Transverse colon (tissue), 4 donors: ENCODE data around the gene SLC35A2.
"Not testable (repeated sequence)": the region's sequence is repeated elsewhere in the genome, so short reads cannot be mapped to it uniquely, and the experiment has no call there.

Experiments
- CTCF ChIP-seq, 5 experiments: fragments of 200-600 bp in 3 of 5; fragments of 450-650 bp in 2 of 5; sonication (generic) in 3 of 5; IDR thresholded peaks; 1 replicate in 2 of 5; 2 replicates in 3 of 5; pipeline ENCODE4 v1.5.1; 2016 to 2017; ENCODE audit warnings: antibody characterized with exemption in 5 of 5, inconsistent platforms in 3 of 5, mild to moderate bottlenecking in 2 of 5, moderate library complexity in 1 of 5
- EP300 ChIP-seq: sonication (generic); formaldehyde crosslinking; IDR thresholded peaks from one replicate; pipeline ENCODE4 v1.6.1; 2017; ENCODE audit warnings: antibody characterized with exemption, low read depth
- POLR2A ChIP-seq: fragments of 450-650 bp; IDR thresholded peaks from one replicate; pipeline ENCODE4 v1.6.1; 2016; ENCODE audit warnings: antibody characterized with exemption, mild to moderate bottlenecking, moderate library complexity
- POLR2AphosphoS5 ChIP-seq, 3 donors: sonication (generic); formaldehyde crosslinking; IDR thresholded peaks; one replicate each; pipeline ENCODE4 v1.6.1; 2016; ENCODE audit warnings: antibody characterized with exemption in 3 of 3

DNA sequence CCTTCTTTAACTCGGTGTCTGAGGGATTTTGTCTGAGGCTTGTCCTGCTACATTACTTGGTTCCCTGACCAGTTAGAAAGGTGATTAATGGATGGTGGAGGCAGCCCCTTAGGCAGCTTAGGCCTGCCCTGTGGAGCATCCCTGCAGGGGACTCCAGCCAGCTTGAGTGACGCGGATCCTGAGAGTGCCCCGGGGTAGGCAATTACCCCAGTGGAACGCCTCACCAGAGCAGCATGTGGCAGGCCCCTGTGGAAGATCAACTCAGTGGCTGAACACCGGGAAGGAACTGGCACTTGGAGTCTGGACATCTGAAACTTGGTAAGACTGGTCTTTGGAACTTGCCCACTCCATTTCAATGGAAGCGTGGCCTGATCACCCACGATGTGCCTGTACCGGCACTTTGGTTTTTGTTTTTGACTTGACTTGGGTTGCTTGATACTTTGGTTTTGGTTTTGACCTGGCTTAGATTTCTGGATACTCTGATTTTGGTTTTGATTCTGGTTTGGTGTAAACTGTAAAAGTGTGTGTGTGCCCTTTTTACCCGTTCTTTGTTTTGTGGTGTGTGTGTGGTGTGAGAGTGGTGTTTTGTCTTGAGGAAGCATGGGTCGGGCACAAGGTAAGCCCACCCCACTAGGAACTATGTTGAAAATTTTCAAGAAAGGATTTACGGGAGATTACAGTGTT lies 57.2 kb downstream of the SLC35A2 start:
- TF ChIP-seq CTCF (IDR thresholded peaks at IDR 0.05); POLR2AphosphoS5 (IDR thresholded peaks at IDR 0.05); EP300; POLR2A: not testable (repeated sequence)
